OCI-LY3 (cell line): ENCODE data around the gene TTYH3.

Experiments used
- EZH2phosphoT487 ChIP-seq: fragments of 200-600 bp; shearing (Covaris generic); IDR thresholded peaks from 2 replicates; pipeline ENCODE4 v1.6.1; 2018; ENCODE audit warnings: antibody characterized with exemption, mixed run types, low read depth
- TF ChIP-seq, protein P1 (sequence below): fragments of 200-600, 300-600 bp; sonication (generic); IDR thresholded peaks from 2 replicates; pipeline ENCODE4 v1.5.1; 2014; ENCODE audit warnings: antibody characterized with exemption, low read length, low read depth

DNA sequence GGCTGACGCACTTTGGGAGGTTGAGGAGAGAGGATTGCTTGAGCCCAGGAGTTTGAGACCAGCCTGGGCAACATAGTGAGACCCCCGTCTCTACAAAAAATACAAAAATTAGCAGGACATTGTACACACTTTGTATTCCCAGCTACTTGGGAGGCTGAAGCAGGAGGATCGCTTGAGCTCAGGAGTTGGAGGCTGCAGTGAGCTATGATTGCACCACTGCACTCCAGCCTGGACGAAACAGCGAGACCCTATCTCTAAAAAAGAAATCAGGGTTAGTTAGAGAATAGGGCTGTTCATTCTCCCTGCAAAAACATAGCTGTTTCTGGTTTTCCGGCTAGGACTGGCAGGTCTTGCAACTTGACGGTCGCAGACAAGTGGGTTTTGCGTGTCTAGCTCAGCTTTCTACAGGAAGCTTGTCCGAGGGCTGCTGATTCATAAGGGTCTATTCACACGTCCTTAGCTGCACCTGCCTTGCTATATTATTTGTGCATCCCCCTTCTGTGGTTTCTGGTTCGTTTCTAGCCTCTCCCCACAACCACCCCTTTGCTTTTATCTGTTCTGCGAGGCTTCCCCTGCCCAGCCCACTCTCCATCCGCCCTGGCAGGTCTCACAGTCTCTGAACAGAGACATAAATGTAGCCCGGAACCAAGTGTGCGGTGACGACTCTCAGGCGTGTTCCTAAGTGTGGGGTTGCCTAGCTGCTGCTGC is 66.9 kb downstream of the TTYH3 start:
- TF ChIP-seq, protein P1, sequence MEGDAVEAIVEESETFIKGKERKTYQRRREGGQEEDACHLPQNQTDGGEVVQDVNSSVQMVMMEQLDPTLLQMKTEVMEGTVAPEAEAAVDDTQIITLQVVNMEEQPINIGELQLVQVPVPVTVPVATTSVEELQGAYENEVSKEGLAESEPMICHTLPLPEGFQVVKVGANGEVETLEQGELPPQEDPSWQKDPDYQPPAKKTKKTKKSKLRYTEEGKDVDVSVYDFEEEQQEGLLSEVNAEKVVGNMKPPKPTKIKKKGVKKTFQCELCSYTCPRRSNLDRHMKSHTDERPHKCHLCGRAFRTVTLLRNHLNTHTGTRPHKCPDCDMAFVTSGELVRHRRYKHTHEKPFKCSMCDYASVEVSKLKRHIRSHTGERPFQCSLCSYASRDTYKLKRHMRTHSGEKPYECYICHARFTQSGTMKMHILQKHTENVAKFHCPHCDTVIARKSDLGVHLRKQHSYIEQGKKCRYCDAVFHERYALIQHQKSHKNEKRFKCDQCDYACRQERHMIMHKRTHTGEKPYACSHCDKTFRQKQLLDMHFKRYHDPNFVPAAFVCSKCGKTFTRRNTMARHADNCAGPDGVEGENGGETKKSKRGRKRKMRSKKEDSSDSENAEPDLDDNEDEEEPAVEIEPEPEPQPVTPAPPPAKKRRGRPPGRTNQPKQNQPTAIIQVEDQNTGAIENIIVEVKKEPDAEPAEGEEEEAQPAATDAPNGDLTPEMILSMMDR: no peak
- TF ChIP-seq EZH2phosphoT487: no peak
